ENCODE results near the gene LRP1B.

DNA sequence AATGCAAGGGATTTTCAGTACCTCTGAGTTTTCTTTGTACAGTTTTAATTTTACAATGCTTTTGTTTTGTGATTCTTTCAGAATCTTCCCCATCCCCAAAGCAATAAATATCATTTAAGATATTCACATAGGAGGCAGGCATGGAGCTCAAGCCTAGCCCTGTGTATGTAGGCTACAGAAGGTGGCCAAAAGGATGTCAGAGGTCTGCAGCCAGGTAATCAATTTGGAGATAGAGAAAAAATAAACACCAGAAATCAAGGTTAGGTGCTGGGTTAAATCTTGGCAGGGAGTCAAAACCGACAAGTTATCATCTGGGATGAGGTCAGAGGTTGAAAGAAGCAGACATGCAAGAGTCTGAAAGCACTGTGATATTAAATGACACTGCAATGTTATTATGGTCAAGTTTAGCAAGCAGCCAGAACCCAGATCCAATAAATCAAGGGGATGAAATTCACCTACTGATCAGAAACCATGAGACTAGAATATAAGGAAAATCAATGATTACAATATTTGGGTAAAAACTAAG, 45.1 kb upstream of the LRP1B start:
- no peak for TF ChIP-seq GATA3 (IDR thresholded peaks at IDR 0.05; ENCODE audit: low read depth, low read length)
- TF ChIP-seq GATA2 (IDR thresholded peaks at IDR 0.05; ENCODE audit: low read depth, low read length) = no peak
